ENCODE measurements around the gene ZNF350. TPM values are rescaled to one million over a fixed set of nuclear protein-coding genes. Genes with fewer than 3 reads are reported as not detected.
"Not testable (repeated sequence)": the region's sequence is repeated elsewhere in the genome, so short reads cannot be mapped to it uniquely, and the experiment has no call there.

The ZNF350 gene
- total and polyA plus RNA-seq, 2 donors (not counting 1 experiment from before 2014, with no cell fraction given), result 6.0 to 50.2 TPM

DNA sequence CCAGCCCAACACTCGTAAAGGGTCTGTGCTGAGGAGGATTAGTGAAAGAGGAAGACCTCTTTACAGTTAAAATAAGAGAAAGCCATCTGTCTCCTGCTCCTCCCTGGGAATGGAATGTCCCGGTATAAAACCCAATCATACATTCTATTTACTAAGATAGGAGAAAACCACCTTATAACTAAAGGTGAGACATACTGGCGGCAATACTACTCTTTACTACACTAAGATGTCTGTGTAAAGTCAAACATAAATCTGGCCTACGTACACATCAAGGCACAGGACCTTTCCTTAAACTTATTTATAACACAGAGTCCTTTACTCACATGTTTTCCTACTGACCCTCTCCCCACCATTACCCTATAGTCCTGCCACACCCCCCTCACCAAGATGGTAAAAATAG is 3.3 kb downstream of the ZNF350 start:
- H3K4me3 ChIP-seq (ENCODE audit: control extremely low read depth in 1 of 5, extremely low read depth in 1 of 5, insufficient read depth in 1 of 5, low read depth in 2 of 5, low read length in 4 of 5), result no peak overlapping the region
- no peak overlapping the region for H3K4me2 ChIP-seq (replicated peaks; ENCODE audit: low read depth, low read length, poor library complexity, severe bottlenecking)
- no peaks in the 10 kb centered on the region for H3K27me3 ChIP-seq (replicated peaks in 1 of 4; ENCODE audit: control extremely low read depth in 1 of 4, control insufficient read depth in 3 of 4, insufficient read depth in 4 of 4, low read length in 3 of 4)
- no peaks in the 10 kb centered on the region for H4K20me1 ChIP-seq (ENCODE audit: control insufficient read depth, insufficient read depth, low read length, poor library complexity, severe bottlenecking)
- no peak overlapping the region for H3K27ac ChIP-seq (ENCODE audit: low read length in 2 of 2)
- no peak overlapping the region for H2AFZ ChIP-seq (ENCODE audit: insufficient read depth, low read depth, low read length, poor library complexity, severe bottlenecking)
- TF ChIP-seq EZH2 (IDR thresholded peaks at IDR 0.05; ENCODE audit: borderline replicate concordance, insufficient read depth, low read depth, low read length, poor library complexity, severe bottlenecking), result no peak
- TF ChIP-seq, protein P1, sequence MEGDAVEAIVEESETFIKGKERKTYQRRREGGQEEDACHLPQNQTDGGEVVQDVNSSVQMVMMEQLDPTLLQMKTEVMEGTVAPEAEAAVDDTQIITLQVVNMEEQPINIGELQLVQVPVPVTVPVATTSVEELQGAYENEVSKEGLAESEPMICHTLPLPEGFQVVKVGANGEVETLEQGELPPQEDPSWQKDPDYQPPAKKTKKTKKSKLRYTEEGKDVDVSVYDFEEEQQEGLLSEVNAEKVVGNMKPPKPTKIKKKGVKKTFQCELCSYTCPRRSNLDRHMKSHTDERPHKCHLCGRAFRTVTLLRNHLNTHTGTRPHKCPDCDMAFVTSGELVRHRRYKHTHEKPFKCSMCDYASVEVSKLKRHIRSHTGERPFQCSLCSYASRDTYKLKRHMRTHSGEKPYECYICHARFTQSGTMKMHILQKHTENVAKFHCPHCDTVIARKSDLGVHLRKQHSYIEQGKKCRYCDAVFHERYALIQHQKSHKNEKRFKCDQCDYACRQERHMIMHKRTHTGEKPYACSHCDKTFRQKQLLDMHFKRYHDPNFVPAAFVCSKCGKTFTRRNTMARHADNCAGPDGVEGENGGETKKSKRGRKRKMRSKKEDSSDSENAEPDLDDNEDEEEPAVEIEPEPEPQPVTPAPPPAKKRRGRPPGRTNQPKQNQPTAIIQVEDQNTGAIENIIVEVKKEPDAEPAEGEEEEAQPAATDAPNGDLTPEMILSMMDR (IDR thresholded peaks at IDR 0.05), result no peak
- ATAC-seq (ENCODE audit: low read depth) (no peak), DNase-seq (no peak)
- peaks cover 16% of the 10 kb centered on the region for H3K4me1 Mint-ChIP-seq
- WGBS (ENCODE audit: insufficient coverage), result no CpG with 5 or more reads among the region's 4 CpGs
- H3K9me3 Mint-ChIP-seq (ENCODE audit: insufficient read depth), result peaks cover 25% of the 10 kb centered on the region
- ChIA-PET POLR2A (no interaction called here), CTCF (no interaction called here)
- peaks cover 1 to 36% of the 10 kb centered on the region in 2 experiments for H3K36me3 ChIP-seq (replicated peaks in 1 of 2; ENCODE audit: control extremely low read depth in 1 of 2, control insufficient read depth in 1 of 2, extremely low read depth in 1 of 2, insufficient read depth in 2 of 2, low read length in 1 of 2)
- H3K79me2 ChIP-seq (ENCODE audit: control insufficient read depth, insufficient read depth, low read length), result peaks cover 87% of the 10 kb centered on the region
- intact Hi-C loops (cut with micrococcal nuclease), result no loop called here
- H3K9ac ChIP-seq (ENCODE audit: low read length), result no peak overlapping the region
- no peak overlapping the region for H3K27ac Mint-ChIP-seq
- no peaks in the 10 kb centered on the region for H3K27me3 Mint-ChIP-seq
- H3K4me3 Mint-ChIP-seq, result no peak overlapping the region
- peaks cover 5 to 15% of the 10 kb centered on the region in 2 donors for H3K4me1 ChIP-seq (ENCODE audit: control insufficient read depth in 2 of 2, insufficient read depth in 2 of 2, low read length in 2 of 2)
- peaks cover 9 to 83% (median 64%) of the 10 kb centered on the region in 3 donors for H3K9me3 ChIP-seq (ENCODE audit: control extremely low read depth in 1 of 3, control insufficient read depth in 2 of 3, insufficient read depth in 1 of 3, low read length in 2 of 3)

DNA sequence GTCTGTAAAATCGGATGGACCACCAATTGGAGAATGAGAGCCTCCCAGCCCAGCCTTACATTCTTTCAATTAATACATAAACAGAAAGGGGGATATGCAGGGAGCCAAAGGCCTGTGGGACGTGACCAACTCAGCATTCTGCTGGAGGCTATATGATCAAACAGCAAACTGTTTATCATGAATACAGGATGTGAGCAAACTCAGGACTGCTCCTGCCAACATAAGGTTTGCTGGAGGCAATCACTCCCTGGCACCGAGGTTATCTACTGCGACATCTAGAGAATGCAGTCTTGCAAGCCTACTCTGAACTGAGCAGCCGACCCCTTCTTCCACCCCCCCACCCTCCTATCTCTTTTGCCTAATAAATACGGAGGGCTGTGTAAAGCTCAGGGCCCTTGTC is 5.7 kb downstream of the ZNF350 start:
- DNase-seq; H2AFZ ChIP-seq (ENCODE audit: insufficient read depth, low read depth, low read length, poor library complexity, severe bottlenecking); H3K4me2 ChIP-seq (replicated peaks; ENCODE audit: low read depth, low read length, poor library complexity, severe bottlenecking); ATAC-seq (ENCODE audit: low read depth); H3K4me1 ChIP-seq (ENCODE audit: control insufficient read depth in 2 of 2, insufficient read depth in 2 of 2, low read length in 2 of 2); H3K4me3 ChIP-seq (ENCODE audit: control extremely low read depth in 1 of 5, extremely low read depth in 1 of 5, insufficient read depth in 1 of 5, low read depth in 2 of 5, low read length in 4 of 5); intact Hi-C loops (cut with micrococcal nuclease); H3K4me1 Mint-ChIP-seq; H3K27ac ChIP-seq (ENCODE audit: low read length in 2 of 2); H4K20me1 ChIP-seq (ENCODE audit: control insufficient read depth, insufficient read depth, low read length, poor library complexity, severe bottlenecking); H3K27me3 Mint-ChIP-seq; H3K27me3 ChIP-seq (replicated peaks in 1 of 4; ENCODE audit: control extremely low read depth in 1 of 4, control insufficient read depth in 3 of 4, insufficient read depth in 4 of 4, low read length in 3 of 4); H3K27ac Mint-ChIP-seq; H3K9ac ChIP-seq (ENCODE audit: low read length); H3K4me3 Mint-ChIP-seq; CTCF ChIA-PET: not testable (repeated sequence)
- peaks cover 99% of the 10 kb centered on the region for H3K79me2 ChIP-seq (ENCODE audit: control insufficient read depth, insufficient read depth, low read length)
- WGBS (ENCODE audit: insufficient coverage), result 100% methylated on average over 4 of the region's 6 CpGs
- H3K9me3 Mint-ChIP-seq (ENCODE audit: insufficient read depth), result peaks cover 40% of the 10 kb centered on the region
- H3K9me3 ChIP-seq (ENCODE audit: control extremely low read depth in 1 of 3, control insufficient read depth in 2 of 3, insufficient read depth in 1 of 3, low read length in 2 of 3), result peaks cover 9 to 82% (median 62%) of the 10 kb centered on the region in 3 donors
- peaks cover 1 to 40% of the 10 kb centered on the region in 2 experiments for H3K36me3 ChIP-seq (replicated peaks in 1 of 2; ENCODE audit: control extremely low read depth in 1 of 2, control insufficient read depth in 1 of 2, extremely low read depth in 1 of 2, insufficient read depth in 2 of 2, low read length in 1 of 2)
- POLR2A ChIA-PET, result interaction anchor here (0.6 kb wide), 1 partner anchor 1178 kb away, joined by 3 read pairs; no protein-coding TSS in a partner anchor
